Activated CD4-positive, alpha-beta T cell treated with anti-CD3 and anti-CD28 coated beads, Interleukin-2, Interleukin-4, amounts not matched to agents 100 ng/mL and 50 ng/mL, durations not matched to agents 16 hours and 8 hours (primary cell): ENCODE data around the gene NEK11.
A peak's percentile ranks its signal among the peaks of the same experiment; 100 is the strongest.
"Not testable (repeated sequence)": the region's sequence is repeated elsewhere in the genome, so short reads cannot be mapped to it uniquely, and the experiment has no call there.

Experiments used
- DNase-seq: peaks from one replicate; pipeline ENCODE4 v3.0.0-alpha.2; 2020; ENCODE audit warnings: low spot score

Gene NEK11

DNA sequence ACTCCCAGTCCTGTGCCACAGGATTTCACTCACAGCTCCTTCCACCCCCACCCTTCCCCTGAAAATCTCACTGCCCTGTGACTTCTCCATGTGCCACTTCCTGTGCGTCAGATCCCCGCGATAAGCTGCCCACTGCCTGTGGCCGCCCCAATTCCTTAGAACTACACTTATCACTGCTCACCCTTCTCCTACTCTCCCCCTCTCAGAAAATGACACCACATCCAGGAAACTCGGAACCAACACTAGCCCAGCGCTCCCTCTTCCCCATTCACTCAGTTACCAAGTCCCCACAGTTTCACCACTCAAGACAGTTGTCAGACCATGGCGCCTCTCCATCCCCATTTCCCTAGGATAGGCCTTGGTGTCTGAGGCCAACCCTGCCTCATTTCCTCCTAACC, 334.4 kb downstream of the NEK11 start:
- DNase-seq = peak; percentile 4

- DNase-seq = peak; percentile 33
Measured at GRCh38 chr3:131361464-131362421, 335.1 kb downstream of the NEK11 start.

- no peak for DNase-seq
Measured at GRCh38 chr3:131363275-131363674, 336.6 kb downstream of the NEK11 start.

GRCh38 chr3:131370935-131371687, 344.4 kb downstream of the NEK11 start:
- DNase-seq = no peak

DNA sequence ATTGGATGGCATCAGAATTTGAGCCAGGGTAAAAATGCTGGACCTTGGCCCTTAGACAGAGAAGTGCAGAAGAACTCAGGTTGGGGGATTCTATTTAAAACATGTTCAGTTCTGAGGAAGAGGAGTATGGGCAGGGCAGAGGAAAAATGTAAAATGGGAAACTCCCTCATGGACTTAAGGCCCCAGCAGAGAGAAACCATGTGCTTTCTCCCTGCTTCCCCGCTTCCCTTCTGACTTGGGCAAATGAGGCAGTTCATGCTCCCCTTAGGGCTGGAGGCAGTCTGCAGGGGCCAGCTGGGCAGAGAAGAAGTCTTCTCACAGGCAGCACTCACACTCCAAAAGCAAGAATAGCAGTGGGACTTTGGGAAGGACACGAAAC, 345.0 kb downstream of the NEK11 start:
- no peak for DNase-seq

DNA sequence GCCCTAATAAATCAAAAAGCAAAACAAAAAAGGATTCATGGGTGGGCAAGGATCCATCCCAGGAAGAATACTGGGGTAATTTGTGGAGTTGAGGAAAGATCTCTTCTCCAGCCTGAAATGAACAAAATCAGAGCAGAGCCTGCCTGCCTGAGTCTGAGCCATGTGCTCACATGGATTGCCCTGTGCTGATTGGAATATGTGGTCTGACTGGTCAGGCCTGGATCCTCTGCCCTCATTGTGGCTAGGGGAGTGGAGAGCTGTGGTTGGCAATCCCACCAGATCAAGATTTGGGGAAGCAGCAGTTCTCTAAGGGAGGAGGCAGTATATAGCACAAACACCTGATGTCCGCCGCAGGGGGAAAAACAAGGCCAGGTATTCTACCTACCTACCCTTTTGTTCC, 348.1 kb downstream of the NEK11 start:
- no peak for DNase-seq

DNA sequence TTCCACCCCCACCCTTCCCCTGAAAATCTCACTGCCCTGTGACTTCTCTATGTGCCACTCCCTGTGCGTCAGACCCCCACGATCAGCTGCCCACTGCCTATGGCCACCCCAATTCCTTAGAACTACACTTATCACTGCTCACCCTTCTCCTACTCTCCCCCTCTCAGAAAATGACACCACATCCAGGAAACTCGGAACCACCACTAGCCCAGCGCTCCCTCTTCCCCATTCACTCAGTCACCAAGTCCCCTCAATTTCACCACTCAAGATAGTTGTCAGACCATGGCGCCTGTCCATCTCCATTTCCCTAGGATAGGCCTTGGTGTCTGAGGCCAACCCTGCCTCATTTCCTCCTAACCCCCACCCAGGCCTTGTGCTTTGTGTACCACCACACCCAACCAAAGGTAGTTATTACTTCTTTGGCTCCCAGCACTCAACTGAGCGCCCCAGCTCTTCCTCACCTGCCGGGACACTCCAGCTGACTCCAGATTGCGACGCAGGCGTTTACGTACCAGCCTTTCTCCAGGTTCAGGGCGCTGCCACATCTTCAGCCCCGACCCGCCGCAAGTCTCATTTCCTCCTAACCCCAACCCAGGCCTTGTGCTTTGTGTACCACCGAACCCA, 354.3 kb downstream of the NEK11 start:
- DNase-seq = not testable (repeated sequence)

DNA sequence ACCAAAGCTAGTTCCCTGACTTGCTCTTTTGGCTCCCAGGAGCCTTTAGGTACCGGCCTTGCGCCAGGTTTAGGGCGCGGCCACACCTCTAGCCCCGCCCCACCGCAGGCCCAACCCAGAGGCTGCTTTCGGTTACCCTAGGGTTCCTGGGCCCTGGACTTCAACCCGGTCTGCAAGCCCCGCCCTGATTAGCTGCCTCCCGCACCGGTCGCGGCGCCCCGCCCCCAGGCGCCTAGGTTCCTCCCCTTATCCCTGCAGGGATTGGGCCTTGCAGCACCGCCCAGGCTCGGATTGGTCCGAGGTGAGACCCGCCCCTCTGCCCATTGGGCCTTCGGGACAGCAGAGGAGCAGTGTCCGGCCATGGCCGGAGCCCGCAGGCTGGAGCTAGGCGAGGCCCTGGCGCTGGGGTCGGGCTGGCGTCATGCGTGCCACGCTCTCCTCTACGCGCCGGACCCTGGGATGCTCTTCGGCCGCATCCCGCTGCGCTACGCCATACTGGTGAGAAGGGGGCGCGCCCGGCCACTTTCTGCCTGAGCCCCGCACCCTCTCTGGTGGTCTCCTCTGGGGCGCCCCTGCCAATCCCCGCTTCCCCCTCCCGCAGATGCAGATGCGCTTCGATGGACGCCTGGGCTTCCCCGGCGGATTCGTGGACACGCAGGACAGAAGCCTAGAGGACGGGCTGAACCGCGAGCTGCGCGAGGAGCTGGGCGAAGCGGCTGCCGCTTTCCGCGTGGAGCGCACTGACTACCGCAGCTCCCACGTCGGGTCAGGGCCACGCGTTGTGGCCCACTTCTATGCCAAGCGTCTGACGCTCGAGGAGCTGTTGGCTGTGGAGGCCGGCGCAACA, 355.0 kb downstream of the NEK11 start, which contains the start of gene NUDT16:
NUDT16 (plus strand) TSS at position 330 of the 847 bp plus-strand sequence; CDS start at position 361, 31 bp downstream.
- DNase-seq = peak; percentile 99

DNA sequence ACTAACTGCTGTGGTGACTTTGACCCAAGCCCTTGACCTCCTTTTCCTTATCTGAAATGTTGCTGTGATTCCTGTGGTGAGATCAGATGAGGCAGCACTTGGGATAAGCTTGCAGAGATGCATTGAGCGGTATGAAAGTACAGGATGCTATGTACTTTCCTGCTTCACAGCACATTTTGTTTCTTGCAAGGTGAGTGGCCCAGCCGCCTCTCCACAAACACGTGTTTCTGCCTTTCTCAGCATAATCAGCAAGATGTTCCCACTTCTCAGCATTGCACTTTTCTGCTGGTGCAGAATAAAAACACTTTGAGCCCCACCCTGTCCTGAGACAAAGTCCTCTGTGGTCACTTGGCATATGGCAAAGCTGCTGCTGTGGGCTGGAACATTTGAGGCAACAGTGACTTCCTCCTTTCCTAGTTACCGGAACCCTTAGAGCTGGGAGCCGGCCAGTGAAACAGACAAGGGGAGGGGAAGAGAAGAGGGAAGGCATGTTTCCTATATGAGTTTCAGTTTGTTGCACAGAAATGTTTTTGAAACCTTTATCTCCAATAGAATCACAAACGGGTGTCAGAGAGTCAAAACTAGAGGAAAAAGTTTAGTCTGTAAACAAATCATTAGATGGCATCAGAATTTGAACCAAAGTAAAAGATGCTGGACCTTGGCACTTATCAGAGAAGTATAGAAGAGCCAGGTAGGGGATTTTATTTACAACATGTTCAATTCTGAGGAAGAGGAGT, 359.9 kb downstream of the NEK11 start:
- peak; percentile 64 for DNase-seq

- no peak for DNase-seq
Measured at GRCh38 chr3:131387796-131388489, 361.3 kb downstream of the NEK11 start.

- no peak for DNase-seq
Measured at GRCh38 chr3:131388490-131388799, 361.8 kb downstream of the NEK11 start.

DNA sequence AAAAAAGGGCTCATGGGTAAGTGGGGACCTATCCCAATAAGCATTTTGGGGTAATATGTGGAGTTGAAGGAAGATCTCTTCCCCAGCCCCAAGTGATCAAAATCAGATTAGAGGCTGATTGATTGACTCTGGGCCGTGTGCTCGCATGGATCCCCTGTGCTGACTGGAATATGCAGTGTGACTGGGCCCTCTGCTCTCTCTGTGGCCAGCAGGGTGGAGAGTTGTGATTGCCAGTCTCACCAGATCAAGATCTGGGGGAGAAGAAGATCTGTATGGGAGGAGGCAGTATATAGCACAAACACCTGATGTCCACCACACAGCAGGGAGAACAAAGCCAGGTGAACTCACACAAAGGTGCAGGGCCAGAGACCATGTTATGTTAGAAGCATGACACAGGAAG, 363.7 kb downstream of the NEK11 start:
- no peak for DNase-seq

- DNase-seq = no peak
Measured at GRCh38 chr3:131393051-131393450, 366.4 kb downstream of the NEK11 start.

- DNase-seq = no peak
Measured at GRCh38 chr3:131393868-131394267, 367.2 kb downstream of the NEK11 start.

DNA sequence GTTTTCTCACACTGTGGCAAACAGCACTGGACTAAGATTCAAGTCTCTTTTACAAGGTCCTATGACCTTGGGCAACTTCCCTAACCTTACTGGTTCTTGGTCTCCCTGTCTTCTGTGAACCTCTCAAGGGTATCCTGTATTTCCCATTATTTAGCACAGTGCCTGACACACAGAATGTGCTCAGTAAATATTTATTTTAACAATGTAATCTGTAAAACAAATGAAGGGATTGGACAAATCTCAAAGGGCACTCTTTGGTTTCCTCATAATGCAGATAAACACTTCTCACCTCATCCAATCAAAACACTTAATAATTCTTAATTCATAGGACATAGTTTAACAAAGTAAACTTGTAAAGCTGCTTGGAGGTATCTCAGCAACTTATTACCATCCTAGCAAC, 367.7 kb downstream of the NEK11 start:
- DNase-seq = no peak

DNA sequence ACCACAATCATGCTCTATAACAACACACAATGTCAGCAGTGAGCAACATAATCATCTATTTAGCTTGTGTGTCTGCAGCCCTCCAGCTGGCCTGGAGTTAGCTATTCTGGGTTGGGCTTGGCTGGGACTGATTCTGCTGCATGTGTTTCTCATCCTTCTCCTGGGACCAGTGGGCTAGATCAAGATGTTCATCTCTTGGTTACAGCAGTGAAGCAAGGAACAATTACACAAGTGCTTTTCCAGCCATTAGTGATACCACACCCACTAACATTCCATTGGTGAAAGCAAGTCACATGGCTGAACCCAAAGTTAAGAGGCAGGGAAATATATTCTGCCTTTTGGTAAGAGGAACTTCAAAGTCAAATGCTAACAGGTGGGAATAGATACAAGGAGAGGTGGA, 369.5 kb downstream of the NEK11 start:
- DNase-seq = no peak

- DNase-seq = no peak
Measured at GRCh38 chr3:131397889-131398288, 371.2 kb downstream of the NEK11 start.
